GM11168 (cell line): Measurements from ENCODE around the gene PCCB.
"Not testable (repeated sequence)": the region's sequence is repeated elsewhere in the genome, so short reads cannot be mapped to it uniquely, and the experiment has no call there.

Experiments
- in situ Hi-C: fragments of 300-500 bp; cut with MboI; formaldehyde crosslinking; loops from one replicate; pipeline ENCODE4 v1.12.0; 2022; ENCODE audit warnings: low sequenced_read_pairs; ENCODE audit not compliant: unreplicated experiment

PCCB gene

DNA sequence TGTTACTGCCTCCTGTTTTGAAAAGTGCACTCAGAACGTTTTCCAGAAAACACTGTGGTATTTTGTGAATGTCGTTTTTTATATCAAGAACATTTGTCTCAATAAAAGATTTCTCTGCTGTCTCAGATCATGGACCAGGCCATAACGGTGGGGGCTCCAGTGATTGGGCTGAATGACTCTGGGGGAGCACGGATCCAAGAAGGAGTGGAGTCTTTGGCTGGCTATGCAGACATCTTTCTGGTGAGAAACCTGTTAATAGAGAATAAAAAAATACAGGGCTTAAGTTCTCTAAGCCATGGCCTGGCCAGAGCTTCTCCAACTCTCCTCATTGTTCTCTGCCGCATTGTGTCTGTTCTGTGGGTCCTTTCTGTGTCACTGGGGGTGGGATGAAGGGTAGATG is 11.7 kb downstream of the PCCB start:
- in situ Hi-C loops = loop anchor here (10.0 kb wide), 1 partner anchor 187 kb away; no protein-coding TSS in a partner anchor

DNA sequence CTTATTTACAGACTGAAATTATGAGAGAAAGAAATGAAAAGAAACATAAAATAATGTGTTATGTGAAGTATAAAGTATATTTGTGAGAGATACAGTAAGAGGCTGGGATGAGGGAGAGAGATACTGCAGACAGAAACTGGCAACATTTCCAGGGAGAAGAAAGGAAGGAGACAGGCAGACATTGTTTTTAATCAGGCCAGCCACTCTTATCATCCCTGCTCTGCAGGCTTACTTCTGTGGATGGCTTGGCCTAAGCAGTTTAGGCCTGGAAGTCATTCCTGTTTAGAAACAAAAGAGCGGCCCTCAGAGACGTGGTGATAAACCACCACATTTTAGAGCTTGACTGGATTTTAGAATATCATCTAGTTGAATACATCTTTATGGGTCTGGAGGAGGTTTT is 12.4 kb downstream of the PCCB start:
- in situ Hi-C loops = loop anchor here (10.0 kb wide), 1 partner anchor 188 kb away; no protein-coding TSS in a partner anchor

DNA sequence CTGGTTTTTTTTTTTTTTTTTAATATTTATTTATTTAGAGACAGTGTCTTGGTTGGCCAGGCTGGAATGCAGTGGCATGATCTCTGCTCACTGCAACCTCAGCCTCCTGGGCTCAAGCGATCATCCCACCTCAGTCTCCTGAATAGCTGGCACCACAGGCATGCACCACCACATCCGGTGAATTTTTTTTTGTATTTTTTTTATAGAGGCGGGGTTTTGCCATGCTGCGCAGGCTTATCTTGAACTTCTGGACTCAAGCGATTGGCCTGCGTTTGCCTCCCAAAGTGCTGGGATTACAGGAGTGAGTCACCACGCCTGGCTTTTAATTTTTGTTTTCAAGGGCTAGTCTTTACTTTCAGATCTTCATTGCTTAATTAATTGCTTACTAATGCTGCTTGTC is 13.1 kb downstream of the PCCB start:
- in situ Hi-C loops = loop anchor here (10.0 kb wide), 1 partner anchor 188 kb away; no protein-coding TSS in a partner anchor

DNA sequence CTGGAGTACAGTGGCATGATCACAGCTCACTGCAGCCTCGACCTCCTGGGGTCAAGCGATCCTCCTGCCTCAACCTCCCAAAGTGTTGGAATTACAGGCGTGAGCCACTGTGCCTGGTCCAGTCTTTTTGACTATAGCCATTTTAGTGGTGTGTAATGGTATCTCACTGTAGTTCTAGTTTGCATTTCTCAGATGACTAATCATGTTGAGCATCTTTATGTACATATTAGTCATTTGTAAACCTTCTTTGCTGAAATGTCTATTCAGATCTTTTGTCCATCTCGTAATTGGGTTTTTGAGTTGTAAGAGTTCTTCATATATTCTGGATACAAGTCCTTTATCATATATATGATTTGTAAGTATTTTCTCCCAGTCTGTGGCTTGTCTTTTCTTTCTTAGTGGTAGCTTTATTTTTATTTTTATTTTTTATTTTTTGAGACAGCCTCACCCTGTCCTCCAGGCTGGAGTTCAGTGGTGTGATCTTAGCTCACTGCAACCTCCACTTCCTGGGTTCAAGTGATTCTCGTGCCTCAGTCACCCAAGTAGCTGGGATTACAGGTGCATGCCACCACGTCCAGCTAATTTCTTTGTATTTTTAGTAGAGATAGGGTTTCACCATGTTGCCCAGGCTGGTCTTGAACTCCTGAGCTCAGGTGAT is 16.5 kb downstream of the PCCB start:
- in situ Hi-C loops = loop anchor here (10.0 kb wide), 1 partner anchor 192 kb away; no protein-coding TSS in a partner anchor

DNA sequence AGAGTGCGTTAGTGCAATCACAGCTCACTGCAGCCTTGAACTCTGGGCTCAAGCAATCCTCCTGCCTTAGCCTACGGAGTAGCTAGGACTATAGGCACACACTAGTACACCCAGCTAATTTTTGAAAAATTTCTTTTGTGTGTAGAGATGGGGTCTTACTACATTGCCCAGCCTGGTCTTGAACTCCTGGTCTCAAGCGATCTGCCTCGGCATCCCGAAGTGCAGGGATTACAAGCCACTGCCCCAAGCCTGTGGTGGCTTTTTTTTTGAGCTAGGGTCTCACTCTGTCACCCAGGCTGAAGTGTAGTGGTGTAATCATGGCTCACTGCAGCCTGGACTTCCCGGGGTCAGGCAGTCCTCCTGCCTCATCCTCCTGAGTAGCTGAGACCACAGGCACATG is 17.1 kb downstream of the PCCB start:
- in situ Hi-C loops = loop anchor here (10.0 kb wide), 1 partner anchor 192 kb away; no protein-coding TSS in a partner anchor

DNA sequence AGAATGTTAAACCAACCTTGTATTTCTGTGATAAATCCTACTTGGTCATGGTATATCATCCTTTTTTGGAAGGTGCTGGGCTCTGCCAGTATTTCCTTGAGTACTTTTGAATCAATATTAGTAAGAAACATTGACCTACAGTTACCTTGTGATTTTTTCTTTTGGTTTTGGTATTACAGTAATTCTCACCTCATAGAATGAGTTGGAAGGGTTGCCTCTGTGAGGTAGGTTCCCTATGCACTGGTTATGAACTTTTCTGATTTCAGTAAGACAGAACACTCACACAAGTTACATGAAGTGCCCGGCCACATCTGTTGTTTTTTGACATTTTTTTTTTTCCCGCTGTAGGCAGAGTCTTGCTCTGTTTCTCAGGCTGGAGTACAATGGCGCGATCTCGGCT is 20.0 kb downstream of the PCCB start:
- in situ Hi-C loops = no loop called here

DNA sequence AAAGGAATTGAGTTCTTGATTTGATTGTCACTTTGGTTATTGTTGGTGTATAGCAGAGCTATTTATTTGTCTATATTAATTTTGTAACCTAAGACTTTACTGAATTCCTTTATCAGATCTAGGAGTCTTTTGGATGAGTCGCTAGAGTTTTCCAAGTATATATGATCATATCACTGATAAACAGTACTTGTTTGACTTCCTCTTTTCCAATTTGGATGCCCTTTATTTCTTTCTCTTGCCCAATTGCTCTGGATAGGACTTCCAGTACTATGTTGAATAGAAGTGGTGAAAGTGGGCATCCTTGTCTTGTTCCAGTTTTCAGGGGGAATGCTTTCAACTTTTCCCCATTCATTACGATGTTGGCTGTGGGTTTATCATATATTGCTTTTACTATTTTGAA is 21.5 kb downstream of the PCCB start:
- in situ Hi-C loops = not testable (repeated sequence)

DNA sequence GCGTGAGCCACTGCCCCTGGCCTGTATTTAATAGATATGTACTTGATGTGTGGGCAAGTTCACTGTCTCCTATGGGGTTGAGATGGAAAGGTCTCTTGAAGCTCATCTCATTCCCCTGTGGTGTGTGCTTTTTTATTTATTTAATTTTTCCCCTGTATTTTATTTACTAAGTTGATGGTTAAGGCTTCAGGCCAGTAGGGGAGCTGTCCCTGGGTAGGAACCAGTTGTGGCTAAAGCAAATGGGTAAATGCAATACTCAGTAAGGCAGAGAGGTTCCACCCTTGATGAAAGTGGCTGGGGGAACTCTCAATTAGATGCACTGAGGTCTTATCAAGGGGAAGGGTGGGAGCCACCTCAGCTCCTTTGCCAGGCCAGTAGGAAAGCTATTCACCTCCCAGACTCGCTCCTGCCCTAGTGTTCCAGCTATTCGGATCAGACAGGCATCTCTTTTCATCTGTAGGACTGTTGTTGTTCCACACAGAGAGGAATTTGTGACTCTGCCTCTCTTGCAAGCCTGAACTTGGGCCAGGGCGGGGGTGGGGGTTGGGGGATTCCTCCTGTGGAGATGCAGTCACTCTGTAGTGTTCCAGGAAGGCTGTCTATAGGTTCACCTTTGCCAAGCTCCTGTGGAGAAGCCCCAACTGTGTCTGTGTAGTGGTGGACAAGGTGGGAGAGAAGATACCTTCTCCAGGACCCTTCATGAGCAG is 26.1 kb downstream of the PCCB start:
- in situ Hi-C loops = no loop called here

DNA sequence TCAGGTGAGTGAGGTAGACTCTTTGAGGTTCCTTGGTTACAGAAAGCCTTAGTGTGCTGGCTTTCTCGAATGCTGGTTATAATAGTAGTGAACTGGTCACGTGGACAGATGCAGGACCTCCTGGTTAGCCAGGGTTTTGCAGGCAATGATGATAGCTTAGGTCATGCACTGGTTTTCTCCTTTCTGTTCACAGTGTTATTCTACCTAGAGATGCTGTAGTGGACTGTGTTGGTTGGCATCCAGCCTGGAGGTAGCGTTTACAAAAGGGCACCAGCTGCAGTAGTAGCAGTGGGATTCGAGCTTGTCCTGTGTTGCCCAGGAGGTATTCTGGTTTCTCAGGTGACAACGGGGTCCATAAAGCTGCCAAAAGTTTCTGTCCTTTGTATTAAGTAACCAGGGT is 27.0 kb downstream of the PCCB start:
- in situ Hi-C loops = no loop called here

DNA sequence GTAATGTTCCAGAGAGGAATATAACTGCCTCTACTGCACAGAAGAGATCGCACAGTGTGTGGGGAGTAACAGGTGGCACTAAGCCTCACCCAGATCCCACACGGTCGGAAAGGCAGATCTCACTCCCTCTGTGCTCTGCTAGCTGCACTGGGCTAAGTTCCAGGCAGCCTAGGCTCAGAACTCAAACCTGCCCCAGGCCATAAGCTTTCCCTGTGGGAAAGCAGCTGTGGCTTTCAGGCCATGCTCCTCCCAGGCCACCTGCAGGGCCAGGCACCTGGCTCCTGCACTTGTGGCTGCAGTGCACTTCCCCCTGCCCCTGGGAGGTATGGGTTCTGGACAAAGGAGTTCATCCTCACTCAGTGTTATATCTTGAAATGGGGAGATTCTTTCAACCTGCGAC is 27.5 kb downstream of the PCCB start:
- in situ Hi-C loops = no loop called here

DNA sequence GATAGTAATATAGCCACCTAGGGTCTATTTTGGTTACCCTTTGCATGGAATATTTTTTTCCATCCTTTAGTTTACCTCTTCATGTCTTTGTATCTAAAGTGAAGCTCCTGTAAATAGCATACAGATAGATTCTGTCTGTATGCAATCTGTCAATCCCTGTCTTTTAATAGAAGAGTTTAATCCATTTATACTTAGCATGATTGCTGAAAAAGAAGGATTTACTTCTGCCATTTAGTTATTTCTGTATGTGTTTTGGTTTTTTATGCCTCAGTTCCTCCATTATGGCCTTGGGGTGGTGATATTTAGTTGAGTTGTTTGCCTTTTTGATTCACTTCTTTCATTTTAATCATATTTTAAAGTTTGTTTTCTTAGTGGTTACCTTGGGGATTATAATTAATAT is 29.0 kb downstream of the PCCB start:
- in situ Hi-C loops = no loop called here

DNA sequence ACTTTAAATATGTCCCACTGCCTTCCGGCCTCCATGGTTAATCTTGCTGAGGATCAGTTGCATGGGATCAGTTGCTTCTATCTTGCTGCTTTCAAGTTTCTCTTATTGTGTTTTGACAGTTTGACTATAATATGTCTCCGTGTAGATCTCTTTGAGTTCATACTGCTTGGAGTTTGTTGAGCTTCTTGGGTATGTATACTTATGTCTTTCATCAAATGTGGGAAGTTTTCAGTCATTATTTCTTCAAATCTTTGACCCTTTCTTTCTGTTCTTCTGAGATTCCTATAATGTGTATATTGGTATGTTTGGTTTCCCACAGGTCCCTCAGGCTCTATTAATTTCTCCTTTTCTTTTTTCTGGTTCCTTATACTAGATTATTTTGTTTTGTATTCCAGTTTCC is 30.8 kb downstream of the PCCB start:
- in situ Hi-C loops = no loop called here

DNA sequence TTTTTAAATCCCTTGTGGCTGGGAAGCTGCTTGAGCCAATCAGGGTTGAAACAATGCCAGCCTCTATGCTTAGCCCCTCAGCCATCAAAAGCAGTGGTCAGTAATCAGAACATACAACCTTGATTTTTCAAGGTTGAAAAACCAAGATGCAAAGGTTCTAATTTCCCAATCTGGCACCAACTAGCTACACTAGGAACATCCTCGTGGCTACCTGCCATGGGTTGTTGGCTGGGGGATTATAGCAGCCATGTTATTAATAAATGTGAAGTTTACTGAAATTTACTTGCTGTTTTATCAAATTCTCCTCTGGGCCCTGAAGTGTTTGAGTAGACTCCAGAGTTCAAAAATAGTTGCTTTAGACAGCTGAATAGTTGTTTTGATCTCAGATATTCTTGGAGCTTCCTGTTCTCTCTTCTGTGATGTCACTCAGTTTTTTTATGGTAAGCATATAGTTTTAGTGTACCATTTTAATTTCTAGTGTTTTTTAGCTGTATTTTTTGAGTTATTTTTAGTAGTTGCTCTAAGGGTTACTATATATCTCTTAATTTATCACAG is 31.9 kb downstream of the PCCB start:
- in situ Hi-C loops = no loop called here

DNA sequence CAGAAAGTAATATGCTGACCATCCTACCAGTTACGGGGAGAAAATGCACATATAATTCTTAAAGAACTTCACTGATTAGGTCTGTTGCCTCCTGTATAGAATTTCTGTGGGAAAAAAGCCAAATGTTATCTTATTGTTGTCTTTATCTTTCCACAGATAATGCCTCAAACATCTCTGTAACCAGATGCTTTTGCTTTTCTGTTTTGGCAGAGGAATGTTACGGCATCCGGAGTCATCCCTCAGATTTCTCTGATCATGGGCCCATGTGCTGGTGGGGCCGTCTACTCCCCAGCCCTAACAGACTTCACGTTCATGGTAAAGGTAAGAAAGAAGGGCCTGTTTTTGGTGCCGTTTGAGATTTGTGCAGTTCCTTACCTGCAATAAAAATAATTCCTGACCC is 33.5 kb downstream of the PCCB start:
- in situ Hi-C loops = no loop called here

DNA sequence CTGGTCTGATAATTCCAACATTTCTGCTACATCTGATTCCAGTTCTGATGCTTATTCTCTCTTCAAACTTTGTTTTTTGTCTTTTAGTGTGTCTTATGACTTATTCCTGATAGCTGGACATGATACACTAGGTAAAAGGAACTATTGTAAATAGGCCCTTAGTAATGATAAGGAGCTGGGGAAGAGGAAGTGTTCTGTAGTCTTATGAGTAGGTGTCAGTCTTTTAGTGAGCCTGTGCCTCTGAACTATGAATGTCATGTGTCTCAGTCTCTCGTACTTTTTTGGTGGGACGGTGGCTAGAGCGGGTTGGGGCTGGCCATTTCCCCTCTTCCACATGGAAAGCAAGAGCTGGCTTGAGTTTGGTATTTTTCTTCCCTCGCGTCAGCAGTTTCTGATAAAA is 41.2 kb downstream of the PCCB start:
- in situ Hi-C loops = no loop called here

DNA sequence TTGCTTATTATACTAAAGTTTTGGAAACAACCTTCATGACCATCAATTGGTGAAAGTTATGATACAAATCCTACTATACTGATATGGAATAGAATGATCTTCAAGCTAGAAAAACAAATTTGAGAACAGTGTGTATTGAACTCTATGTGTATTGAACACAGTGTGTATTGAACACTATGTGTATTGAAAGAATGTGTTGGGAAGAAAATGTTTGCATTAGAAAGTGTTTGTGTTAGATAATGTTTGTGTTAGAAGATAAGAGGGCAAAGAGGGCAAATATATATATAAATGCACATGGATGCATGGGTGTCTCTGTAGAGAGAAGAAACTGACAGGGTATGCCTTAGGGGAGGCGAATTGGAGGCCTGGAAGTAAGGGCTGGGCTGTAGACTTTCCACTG is 42.4 kb downstream of the PCCB start:
- in situ Hi-C loops = no loop called here

DNA sequence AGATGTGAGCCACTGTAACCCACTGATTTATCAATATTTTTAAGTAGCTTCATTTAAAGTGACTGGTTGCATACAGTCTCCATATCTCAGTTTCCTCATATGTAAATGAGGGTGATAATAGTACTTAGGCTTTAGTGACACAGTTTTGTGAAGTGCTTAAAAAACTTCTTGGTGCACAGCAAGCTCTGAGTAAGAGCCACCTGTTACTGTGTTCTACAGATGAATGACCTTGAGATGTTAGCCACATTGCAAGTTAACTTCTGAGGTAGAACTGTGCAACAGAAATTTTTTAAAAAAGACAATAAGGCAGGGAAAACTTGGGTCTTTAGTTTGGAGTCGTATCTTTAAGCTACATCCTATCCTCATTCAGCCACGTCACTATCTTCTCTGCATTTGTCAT is 43.1 kb downstream of the PCCB start:
- in situ Hi-C loops = no loop called here

DNA sequence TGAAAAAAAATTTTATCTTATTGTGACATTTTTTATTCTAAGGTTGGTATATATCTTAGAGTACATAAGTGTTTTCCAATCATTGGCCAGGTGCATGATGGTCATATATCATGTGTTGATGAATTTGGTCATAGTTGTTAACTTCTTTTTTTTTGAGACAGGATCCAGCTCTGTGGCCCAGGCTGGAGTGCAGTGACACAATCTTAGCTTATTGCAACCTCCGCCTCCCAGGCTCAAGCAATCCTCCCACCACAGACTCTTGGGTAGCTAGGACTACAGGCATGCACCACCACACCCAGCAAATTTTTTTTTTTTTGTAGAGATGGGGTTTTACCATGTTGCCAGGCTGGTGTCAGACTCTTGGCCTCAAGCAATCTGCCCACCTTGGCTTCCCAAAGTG is 44.0 kb downstream of the PCCB start:
- in situ Hi-C loops = no loop called here

DNA sequence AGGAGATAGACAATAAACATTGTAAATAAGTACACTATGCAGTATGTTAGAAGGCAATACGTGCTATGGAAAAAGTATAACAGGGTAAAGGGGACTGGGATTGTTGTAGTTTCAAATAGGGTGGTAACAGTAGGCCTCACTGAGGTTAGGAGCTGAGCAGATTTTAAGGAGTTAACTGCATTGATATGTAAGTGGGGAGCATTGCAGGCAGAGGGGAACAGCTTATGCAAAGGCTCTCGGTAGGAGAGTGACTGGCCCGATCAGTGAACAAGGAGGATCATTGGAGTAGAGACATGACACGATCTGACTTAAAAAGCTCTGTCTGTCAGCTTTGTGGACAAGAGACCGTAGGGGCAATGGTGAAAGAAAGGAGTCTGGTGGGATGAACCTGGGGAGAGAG is 46.8 kb downstream of the PCCB start:
- in situ Hi-C loops = no loop called here

DNA sequence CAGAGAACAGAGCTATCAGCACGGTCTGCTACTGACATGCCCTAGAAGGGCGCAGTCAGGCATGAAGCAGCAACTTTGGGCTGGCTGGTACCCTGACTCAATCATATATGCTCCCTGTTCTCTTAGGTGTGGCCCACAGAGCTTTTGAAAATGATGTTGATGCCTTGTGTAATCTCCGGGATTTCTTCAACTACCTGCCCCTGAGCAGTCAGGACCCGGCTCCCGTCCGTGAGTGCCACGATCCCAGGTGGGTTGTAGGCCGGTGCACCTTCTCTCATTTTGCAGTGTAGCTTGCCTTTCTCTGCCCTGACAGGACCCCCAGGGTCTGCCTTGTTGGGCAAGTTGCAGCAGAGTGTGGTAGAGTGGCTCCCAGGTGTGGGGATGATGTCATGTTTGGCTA is 47.7 kb downstream of the PCCB start:
- in situ Hi-C loops = no loop called here

DNA sequence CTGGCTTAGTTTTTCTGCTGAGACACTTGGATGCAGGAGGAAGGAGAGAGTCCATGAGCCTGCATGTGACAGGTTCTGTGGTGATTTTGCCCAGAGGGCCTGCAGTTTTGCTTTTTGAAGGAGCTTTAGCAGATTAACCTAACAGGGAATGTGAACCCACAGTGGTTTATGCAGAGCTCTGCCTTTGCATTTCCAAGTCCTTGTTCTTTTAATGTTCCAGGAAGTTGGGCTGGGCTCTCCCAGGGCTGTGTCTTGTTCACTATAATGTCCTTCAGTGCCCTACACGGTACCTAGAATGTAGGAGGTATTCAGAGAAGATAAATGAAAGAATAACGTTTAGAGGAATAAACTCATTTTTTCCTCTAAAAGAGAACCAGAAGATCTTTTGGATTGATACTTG is 50.3 kb downstream of the PCCB start:
- in situ Hi-C loops = no loop called here

DNA sequence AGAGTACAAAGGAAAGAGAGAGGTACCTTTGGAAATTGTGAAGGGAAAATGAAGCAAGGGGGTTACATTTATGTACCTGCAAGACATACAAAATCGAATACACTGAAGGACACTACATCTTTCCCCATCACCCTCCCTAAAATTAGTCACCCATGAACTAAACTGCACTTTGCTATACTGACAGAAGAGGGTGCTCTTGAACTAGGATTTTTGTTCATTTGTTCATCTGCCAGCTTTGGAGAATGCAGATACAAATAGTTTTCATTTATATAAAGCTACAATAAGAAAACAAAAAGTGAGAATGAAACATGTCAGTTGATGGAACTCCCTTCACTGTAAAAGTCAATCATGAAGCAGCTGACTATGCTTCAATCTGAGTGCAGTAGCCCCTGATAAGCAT is 55.7 kb downstream of the PCCB start:
- in situ Hi-C loops = no loop called here
